Measurements from ENCODE around the gene ECE2. TPM values are rescaled to one million over a fixed set of nuclear protein-coding genes. Genes with fewer than 3 reads are reported as not detected.
A peak's percentile ranks its signal among the peaks of the same experiment; 100 is the strongest.
"Not testable (repeated sequence)": the region's sequence is repeated elsewhere in the genome, so short reads cannot be mapped to it uniquely, and the experiment has no call there.

The ECE2 gene
- total RNA-seq, 1 donor from 2014 or later, result not detected

- ATAC-seq (peak; percentile 22), DNase-seq (ENCODE audit: low spot score) (peak; percentile 44)
These were observed 59.5 kb downstream of the ECE2 start for GRCh38 chr3:184335291-184335660.

DNA sequence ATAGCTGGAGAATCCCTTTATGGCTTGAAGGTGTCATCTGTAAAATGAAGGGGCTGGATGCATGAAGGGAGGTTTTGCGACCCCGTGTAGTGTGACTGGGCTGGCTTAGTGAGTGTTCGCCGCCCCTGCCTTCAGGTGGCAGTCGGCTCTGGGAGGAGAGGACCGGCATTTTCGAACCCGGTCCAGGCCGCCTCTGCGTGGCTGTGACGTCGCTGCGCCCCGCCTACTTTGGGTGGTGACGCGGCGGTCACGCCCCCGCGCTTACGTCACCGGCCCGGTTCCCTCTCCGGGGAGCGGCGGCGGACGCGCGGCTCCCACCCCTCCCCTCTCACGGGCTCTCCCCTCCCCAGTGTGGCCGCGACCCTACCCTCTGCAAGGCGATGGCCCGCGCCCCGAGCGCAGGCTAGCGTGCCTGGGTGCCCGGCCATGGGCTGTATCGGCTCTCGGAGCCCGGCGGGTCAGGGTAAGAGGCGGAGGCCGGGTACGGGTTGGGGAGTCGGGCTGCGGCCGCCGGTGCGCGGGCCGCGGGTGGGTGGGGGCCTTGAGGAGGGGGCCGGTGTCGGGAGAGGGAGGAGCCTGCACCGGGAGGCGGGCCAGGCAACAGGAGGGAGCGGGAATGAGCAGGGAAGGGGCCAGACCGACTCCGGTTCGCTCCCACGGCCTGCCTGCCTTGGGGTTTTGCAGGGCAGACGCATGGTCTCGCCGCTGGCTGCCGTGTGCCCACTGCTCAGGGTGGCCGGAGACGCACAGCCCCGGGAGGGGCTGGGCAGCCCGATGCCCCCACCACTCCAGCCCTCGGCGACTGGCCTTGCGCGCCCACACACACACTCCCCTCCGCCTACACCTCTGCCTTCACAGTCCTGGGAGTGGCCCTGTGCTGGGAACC, 60.1 kb downstream of the ECE2 start:
- ATAC-seq (peak; percentile 84), DNase-seq (ENCODE audit: low spot score) (peak; percentile 92)

DNA sequence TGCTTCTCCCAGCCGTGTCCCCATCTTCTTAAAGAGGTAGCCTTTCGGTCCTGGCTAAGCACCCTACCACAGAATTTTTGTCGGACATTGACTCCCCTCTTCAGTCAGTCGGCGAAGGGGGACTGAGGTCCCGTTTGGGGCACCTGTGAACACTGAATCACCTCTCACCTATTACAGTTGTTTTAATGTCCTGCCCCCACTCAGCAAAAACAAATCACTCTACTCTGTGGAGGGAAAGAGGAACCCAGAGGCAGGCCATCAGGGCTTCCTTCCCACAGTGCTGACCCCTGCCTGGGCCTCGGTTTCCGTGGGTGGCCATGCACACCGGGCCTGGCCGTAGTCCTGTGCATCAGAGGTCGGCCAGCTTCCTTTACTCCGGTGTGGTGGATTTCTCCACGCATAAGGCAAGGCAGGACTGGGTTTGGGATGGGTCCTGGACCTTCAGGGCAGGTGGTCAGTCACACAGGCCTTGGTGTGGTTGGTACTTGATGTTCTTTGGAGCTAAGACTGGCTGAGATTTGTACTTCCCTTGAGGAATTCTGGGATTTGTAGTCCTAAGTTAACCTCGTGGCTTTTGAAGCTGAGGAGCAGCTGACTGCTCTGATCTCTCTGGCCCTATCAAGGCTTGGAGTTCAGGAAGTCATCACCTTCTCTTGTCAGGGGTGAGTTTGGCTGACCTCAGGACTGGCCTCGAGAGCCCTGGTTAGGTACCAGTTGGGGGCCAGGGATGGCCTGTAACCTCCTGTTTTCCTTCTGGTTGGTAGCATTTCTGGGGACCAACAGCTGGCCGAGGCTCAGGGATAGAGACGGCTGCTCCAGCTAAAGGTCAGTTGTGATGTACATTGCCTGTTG, 61.0 kb downstream of the ECE2 start:
- DNase-seq (ENCODE audit: low spot score) (peak; percentile 53), ATAC-seq (peak; percentile 21)

GRCh38 chr3:184337399-184337714, 61.5 kb downstream of the ECE2 start, which contains the start of gene FAM131A:
Gene FAM131A, plus strand, starts transcription at chr3:184337600. Its CDS starts 31 bp downstream, at chr3:184337631.
- DNase-seq (ENCODE audit: low spot score) (no peak), ATAC-seq (no peak)

DNA sequence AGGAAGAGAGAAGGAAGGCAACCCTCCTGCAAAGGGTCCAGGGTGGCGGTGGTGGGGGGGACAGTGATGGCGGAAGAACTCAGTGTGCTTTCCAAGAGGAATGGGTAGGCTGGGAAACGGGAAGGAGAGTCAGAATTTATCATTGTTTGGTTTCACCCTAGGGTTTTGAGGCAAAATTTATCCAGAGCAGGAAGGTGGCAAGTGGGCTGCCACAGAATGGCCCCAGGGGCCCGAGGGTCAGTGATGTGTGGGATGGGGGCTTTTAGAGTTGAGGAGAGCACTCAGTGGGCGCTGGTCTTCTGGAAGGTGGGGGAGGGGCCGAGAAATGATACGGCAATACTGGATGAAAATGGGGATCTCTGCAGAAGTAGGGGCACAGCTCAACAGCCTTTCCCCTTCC, 62.2 kb downstream of the ECE2 start:
- peak; percentile 42 for DNase-seq (ENCODE audit: low spot score)
- no peak for ATAC-seq

- DNase-seq (ENCODE audit: low spot score), result peak; percentile 51
- ATAC-seq, result no peak
These were observed 62.7 kb downstream of the ECE2 start for GRCh38 chr3:184338511-184338945.

- DNase-seq (ENCODE audit: low spot score) (no peak), ATAC-seq (no peak)
These were observed 63.2 kb downstream of the ECE2 start for GRCh38 chr3:184339001-184339400.

DNA sequence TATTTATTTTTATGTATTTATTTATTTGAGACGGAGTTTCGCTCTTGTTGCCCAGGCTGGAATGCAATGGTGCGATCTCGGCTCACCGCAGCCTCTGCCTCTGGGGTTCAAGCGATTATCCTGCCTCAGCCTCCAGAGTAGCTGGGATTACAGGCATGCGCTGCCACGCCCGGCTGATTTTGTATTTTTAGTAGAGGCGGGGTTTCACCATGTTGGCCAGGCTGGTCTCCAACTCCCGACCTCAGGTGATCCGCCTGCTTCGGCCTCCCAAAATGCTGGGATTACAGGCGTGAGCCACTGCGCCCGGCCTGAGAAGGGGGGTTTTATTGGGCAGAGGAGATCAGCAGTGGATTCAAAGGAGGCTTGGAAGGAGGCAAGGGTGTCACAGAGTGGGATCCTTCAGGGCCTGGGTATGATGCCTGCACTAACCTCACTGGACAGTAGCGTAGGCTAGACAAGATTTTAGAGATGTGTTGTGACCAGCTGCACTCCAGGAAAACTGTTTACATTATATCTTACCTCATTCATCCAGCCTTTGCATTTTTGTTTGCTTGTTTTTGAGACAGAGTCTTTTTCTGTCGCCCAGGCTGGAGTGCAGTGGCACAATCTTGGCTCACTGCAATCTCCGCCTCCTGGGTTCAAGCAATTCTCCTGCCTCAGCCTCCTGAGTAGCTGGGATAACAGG, 63.8 kb downstream of the ECE2 start:
- not testable (repeated sequence) for ATAC-seq; DNase-seq (ENCODE audit: low spot score)

DNA sequence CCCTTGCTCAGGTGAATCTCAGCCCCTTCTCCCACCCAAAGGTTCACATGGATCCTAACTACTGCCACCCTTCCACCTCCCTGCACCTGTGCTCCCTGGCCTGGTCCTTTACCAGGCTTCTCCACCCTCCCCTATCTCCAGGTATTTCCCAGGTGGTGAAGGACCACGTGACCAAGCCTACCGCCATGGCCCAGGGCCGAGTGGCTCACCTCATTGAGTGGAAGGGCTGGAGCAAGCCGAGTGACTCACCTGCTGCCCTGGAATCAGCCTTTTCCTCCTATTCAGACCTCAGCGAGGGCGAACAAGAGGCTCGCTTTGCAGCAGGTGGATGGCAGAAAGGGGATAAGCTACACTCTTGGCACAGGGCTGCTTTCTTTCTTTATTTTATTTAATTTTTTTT, 66.1 kb downstream of the ECE2 start:
- DNase-seq (ENCODE audit: low spot score) (no peak), ATAC-seq (no peak)

Other genes with a start within 250 kb of the ECE2 start
- gene HTR3D, start 244.3 kb upstream of the ECE2 start, total RNA-seq, result not detected
- gene HTR3C, start 223.0 kb upstream of the ECE2 start, total RNA-seq, result not detected
- gene HTR3E, start 179.0 kb upstream of the ECE2 start, total RNA-seq, result not detected
- gene EIF2B5, start 140.7 kb upstream of the ECE2 start, total RNA-seq, result 19.6 TPM
- gene DVL3, start 120.6 kb upstream of the ECE2 start, total RNA-seq, result 26.9 TPM
- gene AP2M1, start 101.2 kb upstream of the ECE2 start, total RNA-seq, result 119 TPM
- 53.8 TPM for gene ABCF3, start 89.8 kb upstream of the ECE2 start, total RNA-seq
- 0.75 TPM for gene VWA5B2, start 46.4 kb upstream of the ECE2 start, total RNA-seq
- 38.8 TPM for gene ALG3, start 27.1 kb upstream of the ECE2 start, total RNA-seq
- 7.0 TPM for gene EEF1AKMT4, start 26.4 kb upstream of the ECE2 start, total RNA-seq
- gene CAMK2N2, start 14.5 kb upstream of the ECE2 start, total RNA-seq, result 0.43 TPM
- 94.1 TPM for gene PSMD2, start 23.2 kb downstream of the ECE2 start, total RNA-seq
- gene EIF4G1, start 38.6 kb downstream of the ECE2 start, total RNA-seq, result 341 TPM
- gene FAM131A, start 61.6 kb downstream of the ECE2 start, total RNA-seq, result 2.5 TPM
- gene CLCN2, start 85.6 kb downstream of the ECE2 start, total RNA-seq, result 4.8 TPM
- 33.9 TPM for gene POLR2H, start 85.7 kb downstream of the ECE2 start, total RNA-seq
- 8.5 TPM for gene THPO, start 102.2 kb downstream of the ECE2 start, total RNA-seq
- gene CHRD, start 104.0 kb downstream of the ECE2 start, total RNA-seq, result 88.3 TPM